Right lobe of liver (tissue), 6 donors: Measurements from ENCODE around the gene WWC2. TPM values are rescaled to one million over a fixed set of nuclear protein-coding genes. Genes with fewer than 3 reads are reported as not detected.

Experiments
- ATAC-seq, 4 donors: fragments of 200-7000 bp; cut with Tn5 transposase; one replicate each; pipeline ENCODE4 v1.9.1; 2020; ENCODE audit warnings: mild to moderate bottlenecking in 4 of 4, moderate library complexity in 4 of 4
- DNase-seq, 3 donors: peaks; one replicate each; pipeline ENCODE4 v3.0.0-alpha.2; 2020
- H3K27ac ChIP-seq, 3 donors: fragments of 200-600 bp; one replicate each; pipeline ENCODE4 v1.8.0; 2022
- H3K27me3 ChIP-seq, 2 donors: fragments of 200-600 bp; one replicate each; pipeline ENCODE4 v1.8.0; 2022
- H3K36me3 ChIP-seq, 4 donors: fragments of 200-600 bp; sonication (generic) in 1 of 4; one replicate each; pipeline versions ENCODE4 v1.5.1 to v1.8.0; 2017 to 2022; ENCODE audit warnings: control low read depth in 1 of 4
- H3K4me1 ChIP-seq, 4 donors: fragments of 200-600 bp; sonication (generic) in 1 of 4; one replicate each; pipeline versions ENCODE4 v1.5.1 to v1.8.0; 2017 to 2022; ENCODE audit warnings: control low read depth in 1 of 4
- H3K4me3 ChIP-seq, 3 donors: fragments of 200-600 bp; one replicate each; pipeline ENCODE4 v1.8.0; 2022
- H3K9me3 ChIP-seq, 4 donors: fragments of 200-600 bp; sonication (generic) in 1 of 4; one replicate each; pipeline versions ENCODE4 v1.5.1 to v1.8.0; 2017 to 2022; ENCODE audit warnings: control low read depth in 1 of 4
- CTCF ChIP-seq, 4 donors: fragments of 200-600 bp in 3 of 4; fragments of 450-650 bp in 1 of 4; IDR thresholded peaks; one replicate each; pipeline versions ENCODE4 v1.5.1 to v1.8.0; 2016 to 2022; ENCODE audit warnings: antibody characterized with exemption in 4 of 4, mild to moderate bottlenecking in 2 of 4
- POLR2A ChIP-seq: fragments of 450-650 bp; IDR thresholded peaks from one replicate; pipeline ENCODE4 v1.6.1; 2017; ENCODE audit warnings: antibody characterized with exemption, mild to moderate bottlenecking
- WGBS: methylation state at CpG from one replicate; pipeline ENCODE4 v1.1.6; 2018; ENCODE audit warnings: low coverage, low lambda C conversion rate; ENCODE audit not compliant: insufficient coverage; ENCODE audit errors: missing lambda C conversion rate; 5-methylcytosine and 5-hydroxymethylcytosine counted together
- intact Hi-C, 2 donors: fragments of 100-400 bp; cut with DNase I; formaldehyde crosslinking; loops; one replicate each; pipeline versions ENCODE4 v1.11.2 to v1.14.1; 2022
- total RNA-seq, 6 experiments: library from RNA; depleted of rRNA in 2 of 6; stranded (reverse); fragments of >200 nt in 2 of 6; fragmentation: NEBNext Ultra II Directional in 3 of 6; extraction: Animal tissue kit (Norgen Biotek cat#: 25700) in 3 of 6; gene quantifications; one replicate each; pipeline versions ENCODE4 v1.1.0 to v1.2.4, GENCODE V29; 2016 to 2023
- donor health status: DM: no; HTN: yes; CAD: no.
- donor health status: DM: no; HTN: no; CAD: no.
- donor health status: DM: no; HTN: no; CAD: no.
- donor health status: DM: no; HTN: yes; CAD: no.
- donor health status: DM: no; HTN: yes; CAD: no.

WWC2 gene
- total RNA-seq, 6 experiments from 2014 or later, result 19.5 to 48.9 (median 34.4) TPM

- intact Hi-C loops, result no loop called here
- no peak for DNase-seq
- no peak overlapping the region for H3K4me3 ChIP-seq
These were observed 186.8 kb downstream of the WWC2 start for GRCh38 chr4:183285886-183286285.

GRCh38 chr4:183286590-183287308, 187.7 kb downstream of the WWC2 start:
- Histone ChIP-seq H3K9me3 (no peaks in the 10 kb centered on the region), H3K27me3 (no peaks in the 10 kb centered on the region), H3K27ac (peak overlapping the region in 2 of 3 donors; percentile 41 to 54), H3K4me1 (peaks cover 0 to 35% (median 12%) of the 10 kb centered on the region in 4 donors), H3K36me3 (peaks cover 0 to 34% (median 13%) of the 10 kb centered on the region in 4 donors), H3K4me3 (no peak overlapping the region)
- WGBS, result 52% methylated on average over 11 of the region's 11 CpGs
- TF ChIP-seq CTCF (IDR thresholded peaks at IDR 0.05) (no peak), POLR2A (no peak)
- ATAC-seq (peak; percentile 57 to 72 (median 66)), DNase-seq (no peak)
- intact Hi-C loops, result no loop called here

More at GRCh38 chr4:183285886-183286285, 186.8 kb downstream of the WWC2 start:
- Histone ChIP-seq H3K27ac (peak overlapping the region in 1 of 3 donors; percentile 54), H3K36me3 (peaks cover 0 to 39% (median 19%) of the 10 kb centered on the region in 4 donors), H3K27me3 (no peaks in the 10 kb centered on the region), H3K4me1 (peaks cover 0 to 35% (median 12%) of the 10 kb centered on the region in 4 donors), H3K9me3 (no peaks in the 10 kb centered on the region)
- TF ChIP-seq POLR2A, result no peak
- no peak for TF ChIP-seq CTCF (IDR thresholded peaks at IDR 0.05)
- WGBS, result 60% methylated on average over 4 of the region's 7 CpGs
- ATAC-seq, result peak in 3 of 4 donors; percentile 42 to 51 (median 49)

GRCh38 chr4:183287309-183287659, 188.2 kb downstream of the WWC2 start:
- Histone ChIP-seq H3K4me3 (peak overlapping the region in 1 of 3 donors; percentile 9), H3K27me3 (no peaks in the 10 kb centered on the region), H3K36me3 (peaks cover 0 to 34% (median 13%) of the 10 kb centered on the region in 4 donors), H3K9me3 (no peaks in the 10 kb centered on the region), H3K4me1 (peaks cover 0 to 35% (median 12%) of the 10 kb centered on the region in 4 donors), H3K27ac (peak overlapping the region in 2 of 3 donors; percentile 41 to 54)
- DNase-seq (no peak), ATAC-seq (peak; percentile 57 to 66 (median 64))
- TF ChIP-seq POLR2A (no peak), CTCF (IDR thresholded peaks at IDR 0.05) (no peak)
- WGBS, result 16% methylated on average over 2 of the region's 2 CpGs
- intact Hi-C loops, result no loop called here

GRCh38 chr4:183287677-183288076, 188.6 kb downstream of the WWC2 start:
- intact Hi-C loops, result no loop called here
- H3K27me3 ChIP-seq, result no peaks in the 10 kb centered on the region
- TF ChIP-seq CTCF (IDR thresholded peaks at IDR 0.05), result no peak
- no peak for TF ChIP-seq POLR2A
- H3K4me1 ChIP-seq, result peaks cover 0 to 35% (median 12%) of the 10 kb centered on the region in 4 donors
- H3K36me3 ChIP-seq, result peaks cover 0 to 30% (median 12%) of the 10 kb centered on the region in 4 donors
- peak overlapping the region in 2 of 3 donors; percentile 41 to 54 for H3K27ac ChIP-seq
- H3K4me3 ChIP-seq, result peak overlapping the region in 1 of 3 donors; percentile 9
- ATAC-seq (peak; percentile 11 to 57 (median 20)), DNase-seq (no peak)
- 65% methylated on average over 5 of the region's 6 CpGs for WGBS
- no peaks in the 10 kb centered on the region for H3K9me3 ChIP-seq
